ENCODE measurements around the gene NUDT5.
A peak's percentile ranks its signal among the peaks of the same experiment; 100 is the strongest.
"Not testable (repeated sequence)": the region's sequence is repeated elsewhere in the genome, so short reads cannot be mapped to it uniquely, and the experiment has no call there.

The NUDT5 gene

DNA sequence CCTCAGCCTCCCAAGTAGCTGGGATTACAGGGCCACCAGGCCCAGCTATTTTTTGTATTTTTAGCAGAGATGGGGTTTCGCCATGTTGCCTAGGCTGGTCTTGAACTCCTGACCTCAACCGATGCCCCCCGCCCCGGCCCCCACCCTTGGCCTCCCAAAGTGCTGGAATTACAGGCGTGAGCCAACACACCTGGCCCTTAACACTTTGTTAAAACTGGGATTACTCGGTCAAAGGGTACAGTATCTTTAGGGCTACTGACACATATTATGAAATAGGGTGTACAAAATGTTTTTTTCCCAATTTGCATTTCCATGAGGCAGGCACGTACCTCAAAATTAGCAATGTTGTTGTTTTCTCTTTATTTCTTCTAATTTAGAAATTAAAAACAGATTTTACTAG lies 11.5 kb downstream of the NUDT5 start:
- Histone ChIP-seq H3K27me3 (replicated peaks) (no peaks in the 10 kb centered on the region), H3K4me3 (ENCODE audit: low read depth, low read length) (no peak overlapping the region), H3K27ac (no peak overlapping the region), H3K36me3 (replicated peaks) (peaks cover 32% of the 10 kb centered on the region)
- DNase-seq, result no peak
- in situ Hi-C loops (cut with HindIII; ENCODE audit: low pct_ligation_motif_present, low sequenced_read_pairs), result no loop called here
- TF ChIP-seq, protein P1, sequence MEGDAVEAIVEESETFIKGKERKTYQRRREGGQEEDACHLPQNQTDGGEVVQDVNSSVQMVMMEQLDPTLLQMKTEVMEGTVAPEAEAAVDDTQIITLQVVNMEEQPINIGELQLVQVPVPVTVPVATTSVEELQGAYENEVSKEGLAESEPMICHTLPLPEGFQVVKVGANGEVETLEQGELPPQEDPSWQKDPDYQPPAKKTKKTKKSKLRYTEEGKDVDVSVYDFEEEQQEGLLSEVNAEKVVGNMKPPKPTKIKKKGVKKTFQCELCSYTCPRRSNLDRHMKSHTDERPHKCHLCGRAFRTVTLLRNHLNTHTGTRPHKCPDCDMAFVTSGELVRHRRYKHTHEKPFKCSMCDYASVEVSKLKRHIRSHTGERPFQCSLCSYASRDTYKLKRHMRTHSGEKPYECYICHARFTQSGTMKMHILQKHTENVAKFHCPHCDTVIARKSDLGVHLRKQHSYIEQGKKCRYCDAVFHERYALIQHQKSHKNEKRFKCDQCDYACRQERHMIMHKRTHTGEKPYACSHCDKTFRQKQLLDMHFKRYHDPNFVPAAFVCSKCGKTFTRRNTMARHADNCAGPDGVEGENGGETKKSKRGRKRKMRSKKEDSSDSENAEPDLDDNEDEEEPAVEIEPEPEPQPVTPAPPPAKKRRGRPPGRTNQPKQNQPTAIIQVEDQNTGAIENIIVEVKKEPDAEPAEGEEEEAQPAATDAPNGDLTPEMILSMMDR (IDR thresholded peaks at IDR 0.05; ENCODE audit: low read depth, low read length, missing control alignments), result no peak

DNA sequence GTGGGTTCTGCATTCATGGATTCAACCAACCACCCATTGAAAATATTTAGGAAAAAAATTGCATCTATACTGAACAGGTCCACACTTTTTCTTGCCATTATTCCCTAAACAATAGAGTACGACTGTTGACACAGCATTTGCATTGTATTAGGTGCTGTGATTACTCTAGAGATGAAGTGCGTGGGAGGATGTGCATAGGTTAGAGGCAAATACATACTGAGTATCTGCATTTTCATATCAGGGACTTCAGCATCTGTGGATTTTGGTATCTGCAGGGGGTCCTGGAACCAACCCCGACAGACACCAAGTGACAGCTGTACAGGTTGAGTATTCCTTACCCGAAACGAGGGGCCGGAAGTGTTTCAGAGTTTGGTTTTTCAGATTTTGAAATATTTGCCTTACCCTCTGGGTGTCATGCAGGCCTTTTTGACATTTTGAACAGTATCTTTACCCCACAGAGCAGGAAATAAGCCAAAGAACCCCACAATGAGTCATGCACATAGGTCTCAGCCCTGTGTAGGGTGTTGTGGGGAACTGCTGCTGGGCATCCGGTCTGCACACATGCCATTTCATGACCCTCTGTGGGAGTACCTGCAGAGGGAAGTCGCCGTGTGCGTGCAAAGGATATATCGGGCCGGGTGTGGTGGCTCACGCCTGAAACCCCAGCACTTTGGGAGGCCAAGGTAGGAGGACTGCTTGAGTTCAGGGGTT lies 14.5 kb downstream of the NUDT5 start:
- peak; percentile 40 for DNase-seq
- Histone ChIP-seq H3K27me3 (replicated peaks) (no peaks in the 10 kb centered on the region), H3K27ac (no peak overlapping the region), H3K36me3 (replicated peaks) (peaks cover 43% of the 10 kb centered on the region), H3K4me3 (ENCODE audit: low read depth, low read length) (no peak overlapping the region)
- in situ Hi-C loops (cut with HindIII; ENCODE audit: low pct_ligation_motif_present, low sequenced_read_pairs), result no loop called here
- TF ChIP-seq, protein P1 (IDR thresholded peaks at IDR 0.05; ENCODE audit: low read depth, low read length, missing control alignments), result no peak

DNA sequence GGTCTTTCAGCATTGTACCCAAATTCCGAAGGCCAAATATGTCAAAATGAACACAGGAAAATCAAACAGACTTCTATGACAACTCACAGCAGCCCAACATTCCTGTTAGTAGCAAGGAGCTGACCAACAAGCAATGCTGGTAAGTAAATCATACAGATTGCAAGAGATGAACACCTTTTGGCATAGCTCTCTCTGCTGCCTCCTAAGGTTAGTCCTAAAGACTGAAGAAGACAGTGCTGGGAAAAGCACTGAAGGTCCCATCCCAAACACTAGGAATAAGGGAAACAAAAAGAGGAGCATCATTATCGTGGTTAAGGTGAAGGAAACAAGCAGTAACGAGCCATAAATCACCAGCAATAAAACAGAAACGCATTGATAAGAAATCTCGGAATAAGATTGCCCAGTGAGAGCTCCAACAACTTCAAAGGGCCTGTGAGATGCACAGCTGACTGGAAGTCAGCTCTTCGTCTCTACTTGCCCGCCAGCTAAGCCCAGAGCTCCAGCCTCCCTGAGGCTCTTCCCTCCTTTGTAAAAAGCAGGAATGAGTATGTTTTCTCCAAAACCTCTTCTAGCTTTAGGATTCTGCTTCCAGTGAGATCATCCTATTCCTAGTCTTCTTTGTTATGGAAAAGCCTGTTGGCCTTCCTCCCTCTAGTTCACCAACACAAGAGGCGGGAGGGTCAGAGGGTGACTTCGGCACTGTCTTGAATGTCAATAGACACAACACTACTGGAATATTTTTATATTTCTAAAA lies 15.3 kb downstream of the NUDT5 start:
- TF ChIP-seq, protein P1 (IDR thresholded peaks at IDR 0.05; ENCODE audit: low read depth, low read length, missing control alignments), result peak; percentile 7
- no peak overlapping the region for H3K4me3 ChIP-seq (ENCODE audit: low read depth, low read length)
- in situ Hi-C loops (cut with HindIII; ENCODE audit: low pct_ligation_motif_present, low sequenced_read_pairs), result no loop called here
- peaks cover 35% of the 10 kb centered on the region for H3K36me3 ChIP-seq (replicated peaks)
- H3K27ac ChIP-seq, result no peak overlapping the region
- no peaks in the 10 kb centered on the region for H3K27me3 ChIP-seq (replicated peaks)
- no peak for DNase-seq

DNA sequence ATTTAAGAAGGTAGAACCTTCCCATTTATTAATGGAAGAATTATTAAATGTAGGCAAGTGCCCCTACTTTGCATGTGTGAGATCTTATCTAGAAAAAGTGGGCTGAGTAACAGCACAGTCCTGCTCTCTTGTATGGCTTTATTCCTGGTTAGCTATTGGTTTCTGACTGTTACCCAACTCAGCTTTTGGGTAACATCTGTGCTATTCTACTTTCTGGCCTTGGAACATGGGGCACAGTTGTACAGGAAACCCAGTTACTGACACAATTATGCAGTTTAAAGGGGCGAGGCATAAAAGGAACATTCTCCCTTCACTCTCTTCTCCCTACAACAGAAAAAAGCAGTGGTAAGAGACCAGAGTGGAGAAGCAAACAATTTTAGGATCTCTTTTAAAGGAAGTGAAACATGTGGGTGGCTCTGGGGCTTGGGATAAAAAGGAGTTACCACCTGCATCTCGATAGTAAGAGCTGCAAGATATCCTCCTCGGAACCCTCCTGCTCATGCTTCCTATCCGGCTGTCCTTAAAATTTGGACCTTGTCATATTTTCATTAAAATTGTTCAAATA lies 16.0 kb downstream of the NUDT5 start:
- in situ Hi-C loops (cut with HindIII; ENCODE audit: low pct_ligation_motif_present, low sequenced_read_pairs), result no loop called here
- TF ChIP-seq, protein P1 (IDR thresholded peaks at IDR 0.05; ENCODE audit: low read depth, low read length, missing control alignments), result no peak
- no peak for DNase-seq
- no peaks in the 10 kb centered on the region for H3K27me3 ChIP-seq (replicated peaks)
- no peak overlapping the region for H3K4me3 ChIP-seq (ENCODE audit: low read depth, low read length)
- no peak overlapping the region for H3K27ac ChIP-seq
- peaks cover 33% of the 10 kb centered on the region for H3K36me3 ChIP-seq (replicated peaks)

DNA sequence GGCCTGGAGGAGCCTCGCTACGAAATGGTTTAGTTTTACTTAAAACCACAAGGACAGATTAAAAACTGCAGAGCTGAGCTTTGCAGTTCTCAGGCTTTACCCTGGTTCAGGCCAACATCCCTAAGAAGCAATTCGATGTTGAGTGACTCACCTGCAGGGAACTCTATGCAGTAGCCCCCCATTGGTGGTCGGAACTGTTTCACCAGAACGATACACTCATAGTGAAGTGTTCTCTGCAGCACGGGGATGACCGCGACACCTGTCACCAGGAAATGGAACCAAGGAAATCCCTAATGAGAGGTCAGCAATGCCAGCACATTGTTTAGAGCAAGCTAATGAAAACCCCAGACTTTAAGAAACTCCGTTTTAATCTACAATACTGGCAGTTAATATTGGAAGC lies 18.0 kb downstream of the NUDT5 start:
- Histone ChIP-seq H3K27me3 (replicated peaks) (no peaks in the 10 kb centered on the region), H3K4me3 (ENCODE audit: low read depth, low read length) (no peak overlapping the region), H3K27ac (no peak overlapping the region), H3K36me3 (replicated peaks) (peaks cover 42% of the 10 kb centered on the region)
- TF ChIP-seq, protein P1 (IDR thresholded peaks at IDR 0.05; ENCODE audit: low read depth, low read length, missing control alignments), result no peak
- DNase-seq, result no peak
- in situ Hi-C loops (cut with HindIII; ENCODE audit: low pct_ligation_motif_present, low sequenced_read_pairs), result no loop called here

DNA sequence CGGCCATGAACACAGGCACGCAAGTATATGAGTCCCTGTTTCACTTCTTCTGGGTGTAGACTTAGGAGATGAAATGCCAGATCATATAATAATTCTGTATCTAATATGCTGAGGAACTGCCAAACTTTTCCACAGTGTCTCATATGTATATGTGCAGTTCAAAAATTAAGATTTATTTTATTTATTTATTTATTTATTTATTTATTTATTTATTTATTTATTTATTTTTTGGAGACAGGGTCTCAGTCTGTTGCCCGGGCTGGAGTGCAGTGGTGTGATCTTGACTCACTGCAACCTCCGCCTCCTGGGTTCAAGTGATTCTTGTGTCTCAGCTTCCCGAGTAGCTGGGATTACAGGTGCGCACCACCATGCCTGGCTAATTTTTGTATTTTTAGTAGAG lies 24.2 kb downstream of the NUDT5 start:
- H3K27ac ChIP-seq; in situ Hi-C loops (cut with HindIII; ENCODE audit: low pct_ligation_motif_present, low sequenced_read_pairs); H3K4me3 ChIP-seq (ENCODE audit: low read depth, low read length); DNase-seq; H3K27me3 ChIP-seq (replicated peaks): not testable (repeated sequence)
- peaks cover 55% of the 10 kb centered on the region for H3K36me3 ChIP-seq (replicated peaks)

Data from brain microvascular endothelial cell (primary cell).